ENCODE results near the gene TULP3.

DNA sequence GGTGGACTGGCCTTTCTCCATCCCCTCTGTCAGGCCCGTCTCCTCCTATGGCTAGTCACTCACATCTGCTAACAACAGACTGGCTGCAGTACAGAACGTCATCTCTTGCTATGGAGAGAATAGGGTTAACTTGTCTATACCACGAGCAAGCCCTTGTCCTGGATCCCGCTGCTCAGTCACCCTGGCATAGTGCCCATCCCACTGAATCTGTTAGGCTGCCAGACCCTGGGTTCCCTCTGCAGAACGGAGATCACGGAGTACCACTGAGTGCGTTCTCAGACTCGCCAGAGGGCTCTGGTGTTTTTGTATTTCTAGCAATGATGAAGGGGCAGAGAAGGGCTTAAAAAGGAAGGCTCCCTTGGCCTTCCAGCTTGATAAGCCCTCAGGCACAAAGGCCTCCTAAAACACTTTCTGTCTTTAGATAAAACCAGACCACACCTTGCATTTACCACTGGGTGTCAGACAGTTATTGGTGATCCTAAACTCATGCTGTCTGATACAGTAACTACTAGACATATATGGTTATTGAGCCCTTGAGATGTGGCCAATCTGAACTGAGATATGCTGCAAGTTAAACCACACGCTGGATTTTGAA lies 49.5 kb upstream of the TULP3 start:
- no peak for TF ChIP-seq POLR2AphosphoS5 (IDR thresholded peaks at IDR 0.05; ENCODE audit: low read depth, low read length)
- no peak for TF ChIP-seq POLR2A (IDR thresholded peaks at IDR 0.05; ENCODE audit: low read depth, low read length)
- TF ChIP-seq TAF1 (IDR thresholded peaks at IDR 0.05; ENCODE audit: borderline replicate concordance, low read depth, low read length) = no peak
